ENCODE measurements around the gene GCK. TPM values are rescaled to one million over a fixed set of nuclear protein-coding genes. Genes with fewer than 3 reads are reported as not detected.

GCK gene
- total and polyA plus RNA-seq, 2 donors = 0.24 to 0.30 TPM

- Histone ChIP-seq H3K36me3 (ENCODE audit: control insufficient read depth in 2 of 2, insufficient read depth in 2 of 2, low read length in 1 of 2) (no peaks in the 10 kb centered on the region), H3K4me3 (ENCODE audit: low read length in 2 of 2) (no peak overlapping the region), H3K4me1 (ENCODE audit: control insufficient read depth in 2 of 2, insufficient read depth in 2 of 2, low read length in 2 of 2) (no peaks in the 10 kb centered on the region), H3K27me3 (ENCODE audit: control insufficient read depth in 2 of 2, insufficient read depth in 1 of 2, low read length in 1 of 2) (peaks cover 0 to 6% of the 10 kb centered on the region in 2 donors), H3K9me3 (ENCODE audit: control insufficient read depth in 2 of 2, insufficient read depth in 1 of 2, low read length in 1 of 2) (no peaks in the 10 kb centered on the region), H3K27ac (ENCODE audit: low read depth in 1 of 2, low read length in 1 of 2) (no peak overlapping the region)
- WGBS = 85% methylated on average over 16 of the region's 16 CpGs
- no peak for DNase-seq (ENCODE audit: low read depth in 6 of 9, low spot score in 9 of 9)
These were observed 586 bp downstream of the GCK start for GRCh38 chr7:44188480-44189225.

- Histone ChIP-seq H3K36me3 (ENCODE audit: control insufficient read depth in 2 of 2, insufficient read depth in 2 of 2, low read length in 1 of 2) (no peaks in the 10 kb centered on the region), H3K27me3 (ENCODE audit: control insufficient read depth in 2 of 2, insufficient read depth in 1 of 2, low read length in 1 of 2) (peaks cover 0 to 6% of the 10 kb centered on the region in 2 donors), H3K4me1 (ENCODE audit: control insufficient read depth in 2 of 2, insufficient read depth in 2 of 2, low read length in 2 of 2) (no peaks in the 10 kb centered on the region), H3K27ac (ENCODE audit: low read depth in 1 of 2, low read length in 1 of 2) (no peak overlapping the region), H3K4me3 (ENCODE audit: low read length in 2 of 2) (no peak overlapping the region), H3K9me3 (ENCODE audit: control insufficient read depth in 2 of 2, insufficient read depth in 1 of 2, low read length in 1 of 2) (peaks cover 0 to 3% of the 10 kb centered on the region in 2 donors)
- WGBS = 85% methylated on average over 9 of the region's 9 CpGs
- no peak for DNase-seq (ENCODE audit: low read depth in 6 of 9, low spot score in 9 of 9)
These were observed 1.4 kb downstream of the GCK start for GRCh38 chr7:44187636-44188416.

GRCh38 chr7:44186736-44187135 lies 2.5 kb downstream of the GCK start:
- Histone ChIP-seq H3K36me3 (ENCODE audit: control insufficient read depth in 2 of 2, insufficient read depth in 2 of 2, low read length in 1 of 2) (no peaks in the 10 kb centered on the region), H3K4me3 (ENCODE audit: low read length in 2 of 2) (no peak overlapping the region), H3K9me3 (ENCODE audit: control insufficient read depth in 2 of 2, insufficient read depth in 1 of 2, low read length in 1 of 2) (peaks cover 0 to 7% of the 10 kb centered on the region in 2 donors), H3K27ac (ENCODE audit: low read depth in 1 of 2, low read length in 1 of 2) (no peak overlapping the region), H3K4me1 (ENCODE audit: control insufficient read depth in 2 of 2, insufficient read depth in 2 of 2, low read length in 2 of 2) (no peaks in the 10 kb centered on the region), H3K27me3 (ENCODE audit: control insufficient read depth in 2 of 2, insufficient read depth in 1 of 2, low read length in 1 of 2) (peaks cover 0 to 3% of the 10 kb centered on the region in 2 donors)
- WGBS = 88% methylated on average over 5 of the region's 5 CpGs
- no peak for DNase-seq (ENCODE audit: low read depth in 6 of 9, low spot score in 9 of 9)

GRCh38 chr7:44185729-44186128 lies 3.5 kb downstream of the GCK start:
- Histone ChIP-seq H3K36me3 (ENCODE audit: control insufficient read depth in 2 of 2, insufficient read depth in 2 of 2, low read length in 1 of 2) (no peaks in the 10 kb centered on the region), H3K27ac (ENCODE audit: low read depth in 1 of 2, low read length in 1 of 2) (no peak overlapping the region), H3K9me3 (ENCODE audit: control insufficient read depth in 2 of 2, insufficient read depth in 1 of 2, low read length in 1 of 2) (peaks cover 0 to 7% of the 10 kb centered on the region in 2 donors), H3K27me3 (ENCODE audit: control insufficient read depth in 2 of 2, insufficient read depth in 1 of 2, low read length in 1 of 2) (peaks cover 0 to 2% of the 10 kb centered on the region in 2 donors), H3K4me3 (ENCODE audit: low read length in 2 of 2) (no peak overlapping the region), H3K4me1 (ENCODE audit: control insufficient read depth in 2 of 2, insufficient read depth in 2 of 2, low read length in 2 of 2) (no peaks in the 10 kb centered on the region)
- DNase-seq (ENCODE audit: low read depth in 6 of 9, low spot score in 9 of 9) = no peak
- 95% methylated on average over 5 of the region's 5 CpGs for WGBS

- no peak for DNase-seq (ENCODE audit: low read depth in 6 of 9, low spot score in 9 of 9)
- Histone ChIP-seq H3K4me3 (ENCODE audit: low read length in 2 of 2) (no peak overlapping the region), H3K36me3 (ENCODE audit: control insufficient read depth in 2 of 2, insufficient read depth in 2 of 2, low read length in 1 of 2) (no peaks in the 10 kb centered on the region), H3K27ac (ENCODE audit: low read depth in 1 of 2, low read length in 1 of 2) (no peak overlapping the region), H3K27me3 (ENCODE audit: control insufficient read depth in 2 of 2, insufficient read depth in 1 of 2, low read length in 1 of 2) (peaks cover 0 to 2% of the 10 kb centered on the region in 2 donors), H3K4me1 (ENCODE audit: control insufficient read depth in 2 of 2, insufficient read depth in 2 of 2, low read length in 2 of 2) (no peaks in the 10 kb centered on the region), H3K9me3 (ENCODE audit: control insufficient read depth in 2 of 2, insufficient read depth in 1 of 2, low read length in 1 of 2) (peaks cover 0 to 7% of the 10 kb centered on the region in 2 donors)
- 98% methylated on average over 2 of the region's 2 CpGs for WGBS
These were observed 4.3 kb downstream of the GCK start for GRCh38 chr7:44184873-44185446.

- H3K36me3 ChIP-seq (ENCODE audit: control insufficient read depth in 2 of 2, insufficient read depth in 2 of 2, low read length in 1 of 2) = no peaks in the 10 kb centered on the region
- peaks cover 0 to 2% of the 10 kb centered on the region in 2 donors for H3K27me3 ChIP-seq (ENCODE audit: control insufficient read depth in 2 of 2, insufficient read depth in 1 of 2, low read length in 1 of 2)
- H3K4me3 ChIP-seq (ENCODE audit: low read length in 2 of 2) = no peak overlapping the region
- peaks cover 0 to 7% of the 10 kb centered on the region in 2 donors for H3K9me3 ChIP-seq (ENCODE audit: control insufficient read depth in 2 of 2, insufficient read depth in 1 of 2, low read length in 1 of 2)
- no peak for DNase-seq (ENCODE audit: low read depth in 6 of 9, low spot score in 9 of 9)
- H3K27ac ChIP-seq (ENCODE audit: low read depth in 1 of 2, low read length in 1 of 2) = no peak overlapping the region
- no peaks in the 10 kb centered on the region for H3K4me1 ChIP-seq (ENCODE audit: control insufficient read depth in 2 of 2, insufficient read depth in 2 of 2, low read length in 2 of 2)
- 94% methylated on average over 16 of the region's 16 CpGs for WGBS
These were observed 4.9 kb downstream of the GCK start for GRCh38 chr7:44184206-44184872.

GRCh38 chr7:44183386-44183785 lies 5.9 kb downstream of the GCK start:
- H3K36me3 ChIP-seq (ENCODE audit: control insufficient read depth in 2 of 2, insufficient read depth in 2 of 2, low read length in 1 of 2) = no peaks in the 10 kb centered on the region
- peaks cover 0 to 7% of the 10 kb centered on the region in 2 donors for H3K9me3 ChIP-seq (ENCODE audit: control insufficient read depth in 2 of 2, insufficient read depth in 1 of 2, low read length in 1 of 2)
- peaks cover 0 to 2% of the 10 kb centered on the region in 2 donors for H3K27me3 ChIP-seq (ENCODE audit: control insufficient read depth in 2 of 2, insufficient read depth in 1 of 2, low read length in 1 of 2)
- H3K4me1 ChIP-seq (ENCODE audit: control insufficient read depth in 2 of 2, insufficient read depth in 2 of 2, low read length in 2 of 2) = no peaks in the 10 kb centered on the region
- no peak overlapping the region for H3K27ac ChIP-seq (ENCODE audit: low read depth in 1 of 2, low read length in 1 of 2)
- DNase-seq (ENCODE audit: low read depth in 6 of 9, low spot score in 9 of 9) = no peak
- H3K4me3 ChIP-seq (ENCODE audit: low read length in 2 of 2) = no peak overlapping the region
- WGBS = 74% methylated on average over 2 of the region's 2 CpGs

GRCh38 chr7:44182827-44183226 lies 6.4 kb downstream of the GCK start:
- Histone ChIP-seq H3K9me3 (ENCODE audit: control insufficient read depth in 2 of 2, insufficient read depth in 1 of 2, low read length in 1 of 2) (peaks cover 0 to 7% of the 10 kb centered on the region in 2 donors), H3K27ac (ENCODE audit: low read depth in 1 of 2, low read length in 1 of 2) (no peak overlapping the region), H3K4me3 (ENCODE audit: low read length in 2 of 2) (no peak overlapping the region), H3K4me1 (ENCODE audit: control insufficient read depth in 2 of 2, insufficient read depth in 2 of 2, low read length in 2 of 2) (no peaks in the 10 kb centered on the region), H3K36me3 (ENCODE audit: control insufficient read depth in 2 of 2, insufficient read depth in 2 of 2, low read length in 1 of 2) (no peaks in the 10 kb centered on the region), H3K27me3 (ENCODE audit: control insufficient read depth in 2 of 2, insufficient read depth in 1 of 2, low read length in 1 of 2) (no peaks in the 10 kb centered on the region)
- 85% methylated on average over 5 of the region's 5 CpGs for WGBS
- no peak for DNase-seq (ENCODE audit: low read depth in 6 of 9, low spot score in 9 of 9)
